Effector memory CD4-positive, alpha-beta T cell (primary cell): ENCODE measurements around the gene AOPEP.

Experiments
- DNase-seq, 3 donors: peaks; one replicate each; pipeline ENCODE4 v3.0.0-alpha.2; 2020
- H3K27ac ChIP-seq: 2 replicates; pipeline ENCODE4 v1.7.0; 2013; ENCODE audit warnings: mild to moderate bottlenecking, low read length, moderate library complexity; ENCODE audit not compliant: insufficient read depth, poor library complexity, severe bottlenecking
- H3K27me3 ChIP-seq: replicated peaks from 2 replicates; pipeline ENCODE4 v1.7.0; 2013; ENCODE audit warnings: mild to moderate bottlenecking, low read length; ENCODE audit not compliant: insufficient read depth, control insufficient read depth, poor library complexity, severe bottlenecking
- H3K36me3 ChIP-seq: 2 replicates; pipeline ENCODE4 v1.7.0; 2013; ENCODE audit warnings: mild to moderate bottlenecking, low read length, moderate library complexity; ENCODE audit not compliant: control insufficient read depth, insufficient read depth
- H3K4me1 ChIP-seq: 2 replicates; pipeline ENCODE4 v1.7.0; 2013; ENCODE audit warnings: low read length, mild to moderate bottlenecking; ENCODE audit not compliant: control insufficient read depth, insufficient read depth, poor library complexity, severe bottlenecking
- H3K4me3 ChIP-seq: 2 replicates; pipeline ENCODE4 v1.7.0; 2013; ENCODE audit warnings: low read length, low read depth, mild to moderate bottlenecking; ENCODE audit not compliant: insufficient read depth, poor library complexity, severe bottlenecking
- H3K9me3 ChIP-seq: 2 replicates; pipeline ENCODE4 v1.7.0; 2013; ENCODE audit warnings: mild to moderate bottlenecking, low read length, moderate library complexity; ENCODE audit not compliant: control insufficient read depth
- total RNA-seq, 3 donors: gene quantifications; one replicate each; lab custom pipeline; 2026; lab: John Stamatoyannopoulos, UW

Gene AOPEP, protein sequence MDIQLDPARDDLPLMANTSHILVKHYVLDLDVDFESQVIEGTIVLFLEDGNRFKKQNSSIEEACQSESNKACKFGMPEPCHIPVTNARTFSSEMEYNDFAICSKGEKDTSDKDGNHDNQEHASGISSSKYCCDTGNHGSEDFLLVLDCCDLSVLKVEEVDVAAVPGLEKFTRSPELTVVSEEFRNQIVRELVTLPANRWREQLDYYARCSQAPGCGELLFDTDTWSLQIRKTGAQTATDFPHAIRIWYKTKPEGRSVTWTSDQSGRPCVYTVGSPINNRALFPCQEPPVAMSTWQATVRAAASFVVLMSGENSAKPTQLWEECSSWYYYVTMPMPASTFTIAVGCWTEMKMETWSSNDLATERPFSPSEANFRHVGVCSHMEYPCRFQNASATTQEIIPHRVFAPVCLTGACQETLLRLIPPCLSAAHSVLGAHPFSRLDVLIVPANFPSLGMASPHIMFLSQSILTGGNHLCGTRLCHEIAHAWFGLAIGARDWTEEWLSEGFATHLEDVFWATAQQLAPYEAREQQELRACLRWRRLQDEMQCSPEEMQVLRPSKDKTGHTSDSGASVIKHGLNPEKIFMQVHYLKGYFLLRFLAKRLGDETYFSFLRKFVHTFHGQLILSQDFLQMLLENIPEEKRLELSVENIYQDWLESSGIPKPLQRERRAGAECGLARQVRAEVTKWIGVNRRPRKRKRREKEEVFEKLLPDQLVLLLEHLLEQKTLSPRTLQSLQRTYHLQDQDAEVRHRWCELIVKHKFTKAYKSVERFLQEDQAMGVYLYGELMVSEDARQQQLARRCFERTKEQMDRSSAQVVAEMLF
- total RNA-seq: 5.5 to 10.1 (median 8.1) reads per million in 3 donors

DNA sequence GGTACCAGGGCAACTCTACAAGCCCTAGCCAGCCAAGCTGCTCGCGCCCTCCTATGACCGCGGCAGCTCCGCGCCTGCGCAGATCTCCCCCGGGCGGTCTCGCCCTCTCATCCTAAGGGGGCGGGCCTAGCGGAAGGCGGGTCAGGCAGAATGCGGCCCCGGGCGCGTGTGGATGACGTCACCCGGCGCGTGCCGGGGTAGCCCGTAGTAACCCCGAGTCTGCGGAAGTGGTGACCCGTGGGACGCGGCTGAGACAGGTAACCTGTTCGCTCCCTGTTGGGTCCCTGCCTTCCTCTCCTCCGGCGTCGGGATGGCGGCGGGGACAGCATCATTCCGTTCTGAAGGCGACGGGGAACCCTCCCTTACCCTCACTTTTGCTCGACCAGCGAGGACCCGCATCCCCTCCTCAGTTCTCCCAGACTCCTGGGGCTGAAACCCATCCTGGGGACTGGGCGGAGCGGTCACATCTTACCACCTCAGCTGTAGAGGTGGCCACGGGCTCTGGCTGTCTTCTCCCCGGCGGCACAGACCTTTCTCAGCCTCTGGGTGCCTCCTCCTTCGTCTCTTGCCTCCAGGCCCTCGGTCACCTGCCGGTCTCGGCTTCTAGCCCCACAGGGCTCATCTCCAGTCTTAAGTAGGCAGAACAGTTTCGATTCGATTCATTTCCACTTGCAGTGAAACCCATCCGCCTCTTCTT lies at the start of gene AOPEP:
AOPEP (plus strand) TSS at position 205 of the 697 bp plus-strand sequence. CDS start 33,085 bp downstream, outside the sequence.
- Histone ChIP-seq H3K4me1 (peaks cover 6% of the 10 kb centered on the region), H3K27ac (peak within 1 kb of the TSS; percentile 81), H3K4me3 (peak within 1 kb of the TSS; percentile 92), H3K9me3 (no peaks in the 10 kb centered on the region), H3K36me3 (no peaks in the 10 kb centered on the region), H3K27me3 (no peaks in the 10 kb centered on the region)
- DNase-seq: peak; percentile 96 to 99 (median 98)

DNA sequence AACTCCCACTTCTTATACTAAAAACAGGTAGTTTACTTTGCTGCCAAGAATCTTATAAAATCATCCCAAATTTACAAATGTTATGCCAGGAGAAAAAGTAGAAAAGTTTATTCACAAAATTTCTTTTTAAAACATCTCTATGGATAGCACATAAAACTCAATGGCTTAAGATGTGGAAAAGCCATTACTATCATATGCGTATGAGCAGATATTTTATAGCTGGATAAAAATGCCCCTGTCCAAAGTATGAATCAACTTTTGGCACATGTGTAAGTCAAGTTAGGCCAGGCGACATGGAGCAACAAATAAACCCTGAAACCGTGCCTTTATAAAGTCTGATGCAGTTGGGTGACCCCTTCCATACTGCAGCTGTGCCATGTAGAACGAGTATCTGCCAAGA lies 48.6 kb upstream of the AOPEP start:
- no peaks in the 10 kb centered on the region for H3K9me3 ChIP-seq
- no peak overlapping the region for H3K27ac ChIP-seq
- no peak overlapping the region for H3K4me3 ChIP-seq
- no peak for DNase-seq
- H3K36me3 ChIP-seq: no peaks in the 10 kb centered on the region
- no peaks in the 10 kb centered on the region for H3K27me3 ChIP-seq
- H3K4me1 ChIP-seq: no peaks in the 10 kb centered on the region

DNA sequence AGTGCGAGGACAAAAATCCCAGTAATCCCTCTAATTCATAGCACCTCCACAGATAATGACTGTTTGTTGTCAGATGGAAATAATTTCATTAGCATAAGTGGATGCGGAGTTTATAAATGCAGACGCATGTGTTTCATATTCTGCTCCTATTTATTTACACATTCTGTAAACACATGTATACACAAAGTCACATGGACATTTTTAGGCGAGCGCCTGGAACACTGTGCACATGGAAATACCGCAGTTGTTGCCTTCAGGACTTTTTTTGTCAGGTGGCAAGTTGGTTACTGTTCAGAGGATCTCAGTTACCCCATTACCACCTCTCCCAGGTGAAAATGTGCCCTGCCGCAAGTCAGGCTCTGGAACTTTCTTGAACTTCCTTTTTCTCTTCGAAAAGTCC lies 46.9 kb upstream of the AOPEP start:
- no peak for DNase-seq
- no peaks in the 10 kb centered on the region for H3K36me3 ChIP-seq
- no peak overlapping the region for H3K27ac ChIP-seq
- no peak overlapping the region for H3K4me3 ChIP-seq
- H3K4me1 ChIP-seq: no peaks in the 10 kb centered on the region
- H3K9me3 ChIP-seq: no peaks in the 10 kb centered on the region
- no peaks in the 10 kb centered on the region for H3K27me3 ChIP-seq

DNA sequence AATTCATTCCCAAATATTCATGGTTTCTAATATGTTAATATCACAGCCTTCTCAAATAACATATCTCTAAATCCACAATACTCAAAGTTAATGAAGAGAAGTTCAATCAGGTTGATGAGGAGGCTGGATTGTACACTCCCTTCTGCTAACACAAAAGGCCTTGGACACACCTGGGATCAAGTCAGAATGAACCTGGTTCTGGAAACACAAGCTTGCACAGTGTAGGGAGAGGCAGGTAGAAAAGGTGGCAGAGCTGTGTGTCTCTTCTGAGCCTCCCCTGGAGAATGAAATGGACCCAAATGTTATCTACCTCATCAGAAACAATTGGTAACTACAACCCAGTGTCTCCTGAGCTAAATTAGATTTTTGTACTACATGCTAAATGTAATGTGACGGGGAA lies 46.5 kb upstream of the AOPEP start:
- no peak overlapping the region for H3K27ac ChIP-seq
- no peaks in the 10 kb centered on the region for H3K27me3 ChIP-seq
- no peaks in the 10 kb centered on the region for H3K9me3 ChIP-seq
- no peak for DNase-seq
- H3K4me3 ChIP-seq: no peak overlapping the region
- no peaks in the 10 kb centered on the region for H3K36me3 ChIP-seq
- no peaks in the 10 kb centered on the region for H3K4me1 ChIP-seq

DNA sequence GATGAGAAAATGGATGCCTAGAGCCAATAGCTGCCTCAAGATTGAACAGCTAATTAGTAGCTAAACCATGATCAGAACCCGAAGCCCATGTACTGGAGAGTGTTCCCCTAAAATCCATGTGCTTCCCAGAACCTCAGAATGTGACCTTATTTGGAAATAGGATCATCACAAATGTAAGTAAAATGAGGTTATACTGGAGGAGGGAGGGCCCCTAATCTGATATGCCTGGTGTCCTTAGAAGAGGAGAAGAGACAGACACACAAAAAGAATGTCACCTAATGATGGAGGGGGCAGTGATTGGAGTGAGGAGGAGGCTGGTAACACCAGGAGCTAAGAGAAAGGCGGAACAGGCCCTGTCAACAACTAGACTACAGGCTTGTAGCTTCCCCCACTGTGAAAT lies 45.9 kb upstream of the AOPEP start:
- Histone ChIP-seq H3K9me3 (no peaks in the 10 kb centered on the region), H3K27me3 (no peaks in the 10 kb centered on the region), H3K27ac (no peak overlapping the region), H3K4me3 (no peak overlapping the region), H3K4me1 (no peaks in the 10 kb centered on the region), H3K36me3 (no peaks in the 10 kb centered on the region)
- no peak for DNase-seq

DNA sequence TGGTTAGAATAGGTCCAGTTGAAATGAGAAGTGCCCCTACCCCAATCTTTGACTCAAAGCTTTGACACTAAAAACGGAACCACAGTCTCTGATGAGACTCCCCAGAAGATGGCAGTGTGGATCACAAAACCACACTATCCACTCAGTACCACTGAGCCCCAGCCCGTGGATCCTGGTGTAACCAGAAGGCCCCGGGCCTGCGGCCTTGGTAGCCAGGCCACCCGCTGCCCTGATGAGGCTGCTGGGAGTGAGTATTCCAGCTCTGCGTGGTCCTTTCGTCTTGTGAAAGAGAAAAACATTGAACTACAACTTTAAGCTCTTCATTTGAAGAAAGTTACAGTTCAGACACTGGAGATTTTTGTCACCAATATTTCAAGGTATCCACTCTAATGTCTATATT lies 45.0 kb upstream of the AOPEP start:
- Histone ChIP-seq H3K27me3 (no peaks in the 10 kb centered on the region), H3K4me3 (no peak overlapping the region), H3K9me3 (no peaks in the 10 kb centered on the region), H3K36me3 (no peaks in the 10 kb centered on the region), H3K4me1 (no peaks in the 10 kb centered on the region), H3K27ac (no peak overlapping the region)
- DNase-seq: peak; percentile 6 to 36 (median 13)

DNA sequence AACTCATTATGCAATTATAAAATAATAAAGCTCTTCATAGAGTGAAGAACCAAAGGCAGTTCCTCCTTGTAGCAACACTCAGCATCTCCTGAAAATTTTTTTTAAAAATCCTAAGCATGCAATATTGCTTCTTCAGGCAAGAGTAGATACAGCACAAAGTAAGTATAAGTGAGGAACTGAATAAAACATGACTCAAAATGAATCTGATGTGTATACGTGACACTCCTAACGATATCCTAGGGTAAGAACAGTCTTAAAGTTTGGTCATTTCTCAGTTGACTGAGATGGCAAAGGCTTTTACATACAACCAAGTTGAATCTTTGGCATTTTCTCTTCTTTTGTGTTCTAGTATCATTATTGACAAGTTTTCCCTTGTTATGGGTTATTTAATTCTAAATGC lies 41.1 kb upstream of the AOPEP start:
- no peak overlapping the region for H3K4me3 ChIP-seq
- DNase-seq: no peak
- H3K9me3 ChIP-seq: no peaks in the 10 kb centered on the region
- no peak overlapping the region for H3K27ac ChIP-seq
- no peaks in the 10 kb centered on the region for H3K4me1 ChIP-seq
- no peaks in the 10 kb centered on the region for H3K27me3 ChIP-seq
- H3K36me3 ChIP-seq: no peaks in the 10 kb centered on the region

DNA sequence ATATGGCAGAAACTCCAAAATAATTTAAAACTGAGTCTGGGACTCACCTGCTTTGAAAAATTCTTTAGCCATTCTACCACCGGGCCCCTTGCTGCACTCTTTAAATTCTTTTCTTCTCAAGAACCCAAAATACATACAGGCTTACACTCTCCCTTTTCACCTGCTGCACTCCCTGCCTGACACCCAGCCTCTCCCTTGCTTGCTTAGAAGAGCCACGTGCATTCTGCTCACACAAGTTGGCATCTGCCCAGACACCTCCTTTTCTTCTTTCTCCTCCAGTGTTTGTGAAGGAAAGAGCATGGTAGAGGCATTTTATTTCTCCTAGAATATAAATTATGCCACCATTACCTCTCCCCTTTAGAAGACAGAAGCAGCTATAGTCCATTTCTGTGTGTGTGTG lies 39.0 kb upstream of the AOPEP start:
- Histone ChIP-seq H3K36me3 (no peaks in the 10 kb centered on the region), H3K4me3 (no peak overlapping the region), H3K27ac (no peak overlapping the region), H3K9me3 (no peaks in the 10 kb centered on the region), H3K27me3 (no peaks in the 10 kb centered on the region), H3K4me1 (no peaks in the 10 kb centered on the region)
- no peak for DNase-seq

DNA sequence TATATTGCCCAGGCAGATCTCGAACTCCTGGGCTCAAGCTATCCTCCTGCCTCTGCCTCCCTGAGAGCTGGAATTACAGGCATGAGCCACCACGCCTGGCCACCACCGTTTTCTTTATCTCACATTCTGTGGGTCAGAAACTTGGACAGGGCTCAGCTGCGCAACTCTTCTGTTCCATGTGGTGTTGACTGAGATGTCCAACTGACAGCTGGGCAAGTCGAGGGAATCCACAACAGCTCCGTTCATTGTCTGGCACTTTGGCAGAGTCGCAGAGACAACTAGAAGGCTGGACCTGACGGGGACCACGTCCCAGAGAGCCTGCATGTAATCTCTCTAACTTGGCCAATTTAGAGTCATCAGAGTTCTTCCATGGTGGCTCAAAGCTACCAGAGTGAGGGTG lies 36.2 kb upstream of the AOPEP start:
- Histone ChIP-seq H3K4me3 (no peak overlapping the region), H3K36me3 (no peaks in the 10 kb centered on the region), H3K9me3 (no peaks in the 10 kb centered on the region), H3K27ac (no peak overlapping the region), H3K27me3 (no peaks in the 10 kb centered on the region), H3K4me1 (no peaks in the 10 kb centered on the region)
- DNase-seq: no peak
